H1 (cell line): Measurements from ENCODE around the gene QRICH2. TPM values are rescaled to one million over a fixed set of nuclear protein-coding genes. Genes with fewer than 3 reads are reported as not detected.

Experiments
- CTCF ChIA-PET: fragments of 300-600 bp; sonication (Branson Sonifier 250); formaldehyde crosslinking; loops from one replicate; lab custom pipeline; 2021; ENCODE audit not compliant: partially characterized antibody; lab: Charles Lee
- POLR2A ChIA-PET: fragments of 300-600 bp; sonication (Branson Sonifier 250); formaldehyde crosslinking; loops from one replicate; lab custom pipeline; 2021; ENCODE audit warnings: inconsistent platforms; ENCODE audit not compliant: partially characterized antibody; lab: Charles Lee
- DNase-seq, 2 experiments: peaks; one replicate each; pipeline versions ENCODE4 v3.0.0 to v3.0.0-alpha.2; 2010 to 2022; ENCODE audit warnings: low spot score in 2 of 2, low read depth in 1 of 2, mixed read lengths in 1 of 2
- FAIRE-seq: peaks from 2 replicates; lab custom pipeline; 2011; peaks lifted over from hg19 to GRCh38; lab: Jason Lieb, UNC
- H2AFZ ChIP-seq: 2 replicates; pipeline ENCODE4 v1.8.1; 2012; ENCODE audit warnings: low read length, inconsistent platforms
- H2AK5ac ChIP-seq: 2 replicates; pipeline ENCODE4 v1.6.1; 2013; ENCODE audit warnings: low read depth, low read length
- H2BK120ac ChIP-seq: replicated peaks from 2 replicates; pipeline ENCODE3; 2013; ENCODE audit warnings: low read depth, low read length, inconsistent platforms
- H2BK12ac ChIP-seq: 2 replicates; pipeline ENCODE4 v1.6.1; 2013; ENCODE audit warnings: low read depth, low read length
- H2BK15ac ChIP-seq: 2 replicates; pipeline ENCODE4 v1.6.1; 2013; ENCODE audit warnings: low read length
- H2BK20ac ChIP-seq: 2 replicates; pipeline ENCODE4 v1.6.1; 2013; ENCODE audit warnings: low read length
- H2BK5ac ChIP-seq: 2 replicates; pipeline ENCODE4 v1.6.1; 2013; ENCODE audit warnings: low read depth, low read length
- H3K14ac ChIP-seq: 2 replicates; pipeline ENCODE4 v1.6.1; 2013; ENCODE audit warnings: inconsistent platforms; ENCODE audit not compliant: insufficient read length
- H3K18ac ChIP-seq: 2 replicates; pipeline ENCODE4 v1.6.1; 2013; ENCODE audit warnings: low read length; ENCODE audit errors: extremely low read depth
- H3K23ac ChIP-seq: 2 replicates; pipeline ENCODE4 v1.6.1; 2013; ENCODE audit warnings: inconsistent platforms; ENCODE audit not compliant: insufficient read length
- H3K23me2 ChIP-seq: 2 replicates; pipeline ENCODE4 v1.6.1; 2013; ENCODE audit warnings: low read depth, low read length
- H3K27ac ChIP-seq: 2 replicates; pipeline ENCODE4 v1.6.1; 2011; ENCODE audit warnings: low read depth, low read length, inconsistent platforms
- H3K27me3 ChIP-seq, 4 experiments: replicated peaks in 1 of 4; 1 replicate in 1 of 4; 2 replicates in 3 of 4; pipeline versions ENCODE4 v1.6.1 to v1.8.1; 2011 to 2013; ENCODE audit warnings: low read length in 3 of 4, mild to moderate bottlenecking in 3 of 4, inconsistent platforms in 2 of 4, mixed read lengths in 2 of 4, moderate library complexity in 1 of 4; ENCODE audit not compliant: control insufficient read depth in 3 of 4, insufficient read depth in 3 of 4; ENCODE audit errors: extremely low read depth in 1 of 4
- H3K36me3 ChIP-seq, 4 experiments: 2 replicates each; pipeline versions ENCODE4 v1.6.1 to v1.8.1; 2011 to 2013; ENCODE audit warnings: mild to moderate bottlenecking in 4 of 4, low read length in 3 of 4, moderate library complexity in 2 of 4, control low read depth in 1 of 4, inconsistent platforms in 1 of 4; ENCODE audit not compliant: insufficient read depth in 4 of 4, control insufficient read depth in 2 of 4
- H3K4ac ChIP-seq: replicated peaks from 2 replicates; pipeline ENCODE3; 2013; ENCODE audit warnings: low read length, low read depth, mixed read lengths, inconsistent platforms; ENCODE audit not compliant: insufficient read length
- H3K4me1 ChIP-seq, 4 experiments: replicated peaks in 1 of 4; 1 replicate in 1 of 4; 2 replicates in 3 of 4; pipeline versions ENCODE4 v1.6.1 to v1.8.1; 2011 to 2013; ENCODE audit warnings: low read length in 3 of 4, inconsistent platforms in 2 of 4, mixed read lengths in 1 of 4; ENCODE audit not compliant: insufficient read depth in 4 of 4, control insufficient read depth in 3 of 4
- H3K4me2 ChIP-seq, 2 experiments: 2 replicates each; pipeline versions ENCODE4 v1.6.1 to v1.8.1; 2011 to 2013; ENCODE audit warnings: low read depth in 2 of 2, low read length in 2 of 2, control low read depth in 1 of 2, inconsistent platforms in 1 of 2, mild to moderate bottlenecking in 1 of 2; ENCODE audit not compliant: insufficient read depth in 1 of 2
- H3K4me3 ChIP-seq, 4 experiments: fragments of 200-600, 300-600 bp in 1 of 4; sonication (generic), shearing (Covaris generic), sonication (Bioruptor Twin) in 1 of 4; 2 replicates each; pipeline versions ENCODE4 v1.5.1 to v1.8.1; 2011 to 2016; ENCODE audit warnings: low read length in 4 of 4, low read depth in 3 of 4, control low read depth in 2 of 4, inconsistent platforms in 2 of 4, mild to moderate bottlenecking in 2 of 4, mixed read lengths in 1 of 4, moderate library complexity in 1 of 4; ENCODE audit not compliant: insufficient read depth in 2 of 4; ENCODE audit errors: extremely low read depth in 1 of 4
- H3K56ac ChIP-seq: replicated peaks from 2 replicates; pipeline ENCODE3; 2013; ENCODE audit warnings: low read depth, mild to moderate bottlenecking, mixed read lengths, low read length, inconsistent platforms; ENCODE audit not compliant: insufficient read length
- H3K79me1 ChIP-seq: 2 replicates; pipeline ENCODE4 v1.6.1; 2013; ENCODE audit warnings: low read depth, low read length, control low read depth
- H3K79me2 ChIP-seq, 2 experiments: 2 replicates each; pipeline versions ENCODE4 v1.6.1 to v1.8.1; 2012 to 2013; ENCODE audit warnings: low read length in 2 of 2, mild to moderate bottlenecking in 2 of 2, inconsistent platforms in 1 of 2; ENCODE audit not compliant: insufficient read depth in 2 of 2, control insufficient read depth in 1 of 2
- H3K9ac ChIP-seq, 4 experiments: replicated peaks in 1 of 4; 1 replicate in 1 of 4; 2 replicates in 3 of 4; pipeline versions ENCODE4 v1.6.1 to v1.8.1; 2011 to 2013; ENCODE audit warnings: low read depth in 3 of 4, low read length in 3 of 4, control low read depth in 2 of 4, mild to moderate bottlenecking in 2 of 4, moderate library complexity in 2 of 4, inconsistent platforms in 1 of 4; ENCODE audit errors: extremely low read depth in 1 of 4
- H3K9me3 ChIP-seq, 2 experiments: 2 replicates each; pipeline versions ENCODE4 v1.6.1 to v1.8.1; 2012 to 2013; ENCODE audit warnings: mild to moderate bottlenecking in 2 of 2, moderate library complexity in 2 of 2, control low read depth in 1 of 2, inconsistent platforms in 1 of 2, low read depth in 1 of 2, low read length in 1 of 2, mixed read lengths in 1 of 2; ENCODE audit not compliant: insufficient read depth in 2 of 2
- H4K20me1 ChIP-seq, 2 experiments: replicated peaks in 1 of 2; 2 replicates each; pipeline versions ENCODE3 to v1.8.1; 2011 to 2013; ENCODE audit warnings: inconsistent platforms in 2 of 2, low read length in 2 of 2, mild to moderate bottlenecking in 1 of 2; ENCODE audit not compliant: insufficient read depth in 2 of 2, control insufficient read depth in 1 of 2
- H4K5ac ChIP-seq: 2 replicates; pipeline ENCODE4 v1.6.1; 2013; ENCODE audit warnings: low read length, low read depth, mixed read lengths, inconsistent platforms; ENCODE audit not compliant: insufficient read length
- H4K8ac ChIP-seq: 2 replicates; pipeline ENCODE4 v1.8.0; 2013; ENCODE audit warnings: mild to moderate bottlenecking, moderate library complexity, low read length, inconsistent platforms; ENCODE audit not compliant: insufficient read depth; ENCODE audit errors: extremely low read depth
- H4K91ac ChIP-seq: replicated peaks from 2 replicates; pipeline ENCODE3; 2013; ENCODE audit warnings: low read length, mixed read lengths, inconsistent platforms; ENCODE audit not compliant: insufficient read length
- BCL11A ChIP-seq, 2 experiments: IDR thresholded peaks; one replicate each; pipeline ENCODE4 v1.6.1; 2011; ENCODE audit warnings: low read depth in 2 of 2, low read length in 2 of 2, mild to moderate bottlenecking in 2 of 2
- E2F6 ChIP-seq: IDR thresholded peaks from 2 replicates; pipeline ENCODE4 v1.6.1; 2012; ENCODE audit warnings: inconsistent platforms
- HDAC2 ChIP-seq, 2 experiments: fragments of 300-600 bp in 1 of 2; sonication (generic) in 1 of 2; IDR thresholded peaks; 2 replicates each; pipeline ENCODE4 v1.6.1; 2011 to 2012; ENCODE audit warnings: low read depth in 2 of 2, low read length in 2 of 2, mild to moderate bottlenecking in 2 of 2, moderate library complexity in 2 of 2, borderline replicate concordance in 1 of 2, inconsistent platforms in 1 of 2
- JUND ChIP-seq: IDR thresholded peaks from 2 replicates; pipeline ENCODE4 v1.6.1; 2011; ENCODE audit warnings: mild to moderate bottlenecking, improper control_type of control experiment, low read length
- NANOG ChIP-seq: IDR thresholded peaks from 2 replicates; pipeline ENCODE4 v1.6.1; 2011; ENCODE audit warnings: low read length, low read depth, mild to moderate bottlenecking, inconsistent platforms; ENCODE audit not compliant: insufficient read depth, poor library complexity, severe bottlenecking
- POLR2AphosphoS5 ChIP-seq: IDR thresholded peaks from 2 replicates; pipeline ENCODE4 v1.6.1; 2011; ENCODE audit warnings: low read depth, low read length
- RXRA ChIP-seq: IDR thresholded peaks from 2 replicates; pipeline ENCODE4 v1.6.1; 2011; ENCODE audit warnings: low read depth, mild to moderate bottlenecking, low read length, moderate library complexity; ENCODE audit not compliant: insufficient read depth
- SUZ12 ChIP-seq: fragments of 200-600 bp; sonication (generic); IDR thresholded peaks from 2 replicates; pipeline ENCODE4 v1.6.1; 2012; ENCODE audit warnings: mild to moderate bottlenecking, inconsistent platforms, low read length, moderate library complexity, mixed read lengths
- TAF1 ChIP-seq: IDR thresholded peaks from 2 replicates; pipeline ENCODE4 v1.6.1; 2011; ENCODE audit warnings: mild to moderate bottlenecking, low read depth, low read length
- WGBS, 2 experiments: shearing (Covaris generic) in 1 of 2; methylation state at CpG; one replicate each; pipeline versions ENCODE4 v1.1.6 to v1.1.7; 2013 to 2015; ENCODE audit warnings: low lambda C conversion rate in 2 of 2, mixed read lengths in 2 of 2, inconsistent platforms in 1 of 2, low coverage in 1 of 2, missing lambda C conversion rate in 1 of 2; ENCODE audit not compliant: insufficient replicate concordance in 2 of 2, insufficient coverage in 1 of 2, insufficient read length in 1 of 2; ENCODE audit errors: extremely low coverage in 1 of 2, missing lambda C conversion rate in 1 of 2; 5-methylcytosine and 5-hydroxymethylcytosine counted together
- polyA plus RNA-seq, 7 experiments: library from polyadenylated mRNA; depleted of rRNA in 3 of 7; stranded (reverse) in 5 of 7; unstranded in 2 of 7; fragments of >200 nt in 5 of 7; fragments of 200-250 nt in 2 of 7; gene quantifications; 1 replicate in 5 of 7; 2 replicates in 1 of 7; 4 replicates in 1 of 7; pipeline versions ENCODE4 v1.2.1 to v1.2.3, GENCODE V29; 2011 to 2013; ENCODE audit warnings: missing spikeins in 2 of 7, mixed read lengths in 2 of 7
- total RNA-seq: library from RNA; stranded (reverse); fragmentation: NEBNext Ultra II Directional; extraction: Animal tissue kit (Norgen Biotek cat#: 25700); gene quantifications from 2 replicates; pipeline ENCODE4 v1.2.1, GENCODE V29; 2021

Gene QRICH2
- total and polyA plus RNA-seq, 2 of the 8 experiments (the other 6 are each of a cell fraction or from before 2014, with no cell fraction given): 2.8 to 3.8 TPM

GRCh38 chr17:76233588-76234353 is 74.3 kb downstream of the QRICH2 start:
- Histone ChIP-seq H3K27ac (no peak overlapping the region), H4K8ac (no peak overlapping the region), H4K5ac (no peak overlapping the region), H3K4me1 (no peaks in the 10 kb centered on the region), H2BK15ac (no peak overlapping the region), H2AK5ac (no peak overlapping the region), H2BK20ac (no peak overlapping the region), H4K91ac (no peak overlapping the region), H3K9me3 (no peaks in the 10 kb centered on the region), H3K27me3 (peaks cover under 1 to 9% (median 3%) of the 10 kb centered on the region in 4 experiments; a peak in 6 of 7 replicates), H3K23ac (no peak overlapping the region), H3K4me3 (no peak overlapping the region), H2BK12ac (no peak overlapping the region), H3K79me1 (no peaks in the 10 kb centered on the region), H2BK120ac (no peak overlapping the region), H3K79me2 (0 out of 4 replicates have a peak, but pooled peaks cover 0 to 2% of the 10 kb centered on the region in 2 experiments), H3K56ac (no peak overlapping the region), H3K9ac (no peak overlapping the region), H3K4ac (no peak overlapping the region), H3K14ac (no peak overlapping the region), H2BK5ac (no peak overlapping the region), H3K23me2 (no peaks in the 10 kb centered on the region), H2AFZ (no peak overlapping the region), H3K18ac (no peak overlapping the region), H4K20me1 (no peaks in the 10 kb centered on the region), H3K36me3 (no peaks in the 10 kb centered on the region), H3K4me2 (no peak overlapping the region)
- no peak for FAIRE-seq
- ChIA-PET CTCF (interaction anchor here (0.7 to 1.7 kb wide), 5 partner anchors 18 to 223 kb away, joined by 3 to 6 read pairs (median 3); no protein-coding TSS in a partner anchor), POLR2A (interaction anchor here (0.9 kb wide), 1 partner anchor 10 kb away, joined by 3 read pairs; no protein-coding TSS in a partner anchor)
- WGBS, 2 experiments: 97% methylated on average over 6 of the region's 6 CpGs; no CpG with 5 or more reads in 1 of the 2 experiments
- no peak for TF ChIP-seq TAF1
- no peak for TF ChIP-seq HDAC2 (IDR thresholded peaks at IDR 0.05; ENCODE audit: borderline replicate concordance in 1 of 2, low read depth in 2 of 2, low read length in 2 of 2)
- 0 out of 2 replicates have a peak, but pooled peaks have one; percentile 23 for TF ChIP-seq JUND
- no peak for TF ChIP-seq SUZ12
- no peak for TF ChIP-seq RXRA
- TF ChIP-seq NANOG: no peak
- TF ChIP-seq BCL11A (IDR thresholded peaks at IDR 0.05; ENCODE audit: low read depth in 2 of 2, low read length in 2 of 2): no peak
- TF ChIP-seq E2F6: no peak
- no peak for TF ChIP-seq POLR2AphosphoS5
- peak in 1 of 2 experiments; percentile 1 for DNase-seq
